Gastroesophageal sphincter (tissue), 3 donors: ENCODE results near the gene NR4A3.

Experiments
- POLR2AphosphoS5 ChIP-seq: sonication (generic); formaldehyde crosslinking; IDR thresholded peaks from one replicate; pipeline ENCODE4 v1.6.1; 2017; ENCODE audit warnings: antibody characterized with exemption
- TF ChIP-seq, protein P1 (sequence below), 4 experiments: fragments of 200-600 bp in 2 of 4; fragments of 450-650 bp in 2 of 4; sonication (generic) in 1 of 4; IDR thresholded peaks; one replicate each; pipeline ENCODE4 v1.5.1; 2017 to 2019; ENCODE audit warnings: antibody characterized with exemption in 4 of 4, mild to moderate bottlenecking in 2 of 4, moderate library complexity in 2 of 4

GRCh38 chr9:99773468-99774138, 48.1 kb upstream of the NR4A3 start:
- TF ChIP-seq, protein P1, sequence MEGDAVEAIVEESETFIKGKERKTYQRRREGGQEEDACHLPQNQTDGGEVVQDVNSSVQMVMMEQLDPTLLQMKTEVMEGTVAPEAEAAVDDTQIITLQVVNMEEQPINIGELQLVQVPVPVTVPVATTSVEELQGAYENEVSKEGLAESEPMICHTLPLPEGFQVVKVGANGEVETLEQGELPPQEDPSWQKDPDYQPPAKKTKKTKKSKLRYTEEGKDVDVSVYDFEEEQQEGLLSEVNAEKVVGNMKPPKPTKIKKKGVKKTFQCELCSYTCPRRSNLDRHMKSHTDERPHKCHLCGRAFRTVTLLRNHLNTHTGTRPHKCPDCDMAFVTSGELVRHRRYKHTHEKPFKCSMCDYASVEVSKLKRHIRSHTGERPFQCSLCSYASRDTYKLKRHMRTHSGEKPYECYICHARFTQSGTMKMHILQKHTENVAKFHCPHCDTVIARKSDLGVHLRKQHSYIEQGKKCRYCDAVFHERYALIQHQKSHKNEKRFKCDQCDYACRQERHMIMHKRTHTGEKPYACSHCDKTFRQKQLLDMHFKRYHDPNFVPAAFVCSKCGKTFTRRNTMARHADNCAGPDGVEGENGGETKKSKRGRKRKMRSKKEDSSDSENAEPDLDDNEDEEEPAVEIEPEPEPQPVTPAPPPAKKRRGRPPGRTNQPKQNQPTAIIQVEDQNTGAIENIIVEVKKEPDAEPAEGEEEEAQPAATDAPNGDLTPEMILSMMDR (IDR thresholded peaks at IDR 0.05): no peak
- no peak for TF ChIP-seq POLR2AphosphoS5
